GM13977 (cell line): Measurements from ENCODE around the gene SNX11.

ENCODE experiments used
- DNase-seq: peaks from one replicate; pipeline ENCODE4 v3.0.0; 2012; ENCODE audit warnings: low spot score
- CTCF ChIP-seq: IDR thresholded peaks from 2 replicates; pipeline ENCODE4 v1.5.1; 2012; ENCODE audit warnings: mild to moderate bottlenecking, control low read depth; ENCODE audit not compliant: insufficient read depth; ENCODE audit errors: extremely low read depth, missing control alignments
- in situ Hi-C: fragments of 300-500 bp; cut with MboI; formaldehyde crosslinking; loops from one replicate; pipeline ENCODE4 v1.12.0; 2022; ENCODE audit warnings: low sequenced_read_pairs, low pct_unique_long_range_greater_than_20kb, mixed read lengths, inconsistent platforms; ENCODE audit not compliant: unreplicated experiment

The SNX11 gene

GRCh38 chr17:48144976-48145798 is 37.6 kb downstream of the SNX11 start:
- in situ Hi-C loops: loop anchor here (5.0 kb wide), 1 partner anchor 58 kb away; no protein-coding TSS in a partner anchor
- no peak for TF ChIP-seq CTCF
- DNase-seq: peak; percentile 36

GRCh38 chr17:48148029-48148770 is 40.6 kb downstream of the SNX11 start:
- no peak for TF ChIP-seq CTCF
- in situ Hi-C loops: no loop called here
- DNase-seq: no peak

- no peak for DNase-seq
- TF ChIP-seq CTCF: no peak
- in situ Hi-C loops: no loop called here
Observed at GRCh38 chr17:48148854-48149786, 41.6 kb downstream of the SNX11 start.

- no peak for DNase-seq
- in situ Hi-C loops: no loop called here
Observed at GRCh38 chr17:48149787-48150463, 42.4 kb downstream of the SNX11 start.

GRCh38 chr17:48150597-48151001 is 43.0 kb downstream of the SNX11 start:
- in situ Hi-C loops: no loop called here
- TF ChIP-seq CTCF: no peak
- DNase-seq: no peak

More at GRCh38 chr17:48149787-48150463, 42.4 kb downstream of the SNX11 start:
- TF ChIP-seq CTCF: no peak

GRCh38 chr17:48151220-48151619 is 43.7 kb downstream of the SNX11 start:
- DNase-seq: no peak
- in situ Hi-C loops: no loop called here
- no peak for TF ChIP-seq CTCF
